H9 (cell line): ENCODE data around the gene C11orf71. TPM values are rescaled to one million over a fixed set of nuclear protein-coding genes. Genes with fewer than 3 reads are reported as not detected.

Experiments used
- DNase-seq: peaks from one replicate; pipeline ENCODE4 v3.0.0-alpha.2; 2017
- H2AFZ ChIP-seq: one replicate; pipeline ENCODE4 v1.6.1; 2013; ENCODE audit warnings: mild to moderate bottlenecking, low read length, control low read depth, moderate library complexity
- H2AK5ac ChIP-seq: 2 replicates; pipeline ENCODE4 v1.6.1; 2013; ENCODE audit warnings: low read length, control low read depth, mixed read lengths; ENCODE audit not compliant: insufficient read length
- H2BK120ac ChIP-seq: one replicate; pipeline ENCODE4 v1.6.1; 2013; ENCODE audit warnings: low read depth, mild to moderate bottlenecking, low read length, control low read depth, inconsistent platforms; ENCODE audit not compliant: poor library complexity, severe bottlenecking
- H2BK12ac ChIP-seq: 2 replicates; pipeline ENCODE4 v1.6.1; 2013; ENCODE audit warnings: low read length, control low read depth, mixed read lengths, low read depth; ENCODE audit not compliant: insufficient read length
- H2BK15ac ChIP-seq: 2 replicates; pipeline ENCODE4 v1.6.1; 2013; ENCODE audit warnings: low read depth, low read length, control low read depth
- H2BK20ac ChIP-seq: one replicate; pipeline ENCODE4 v1.6.1; 2013; ENCODE audit warnings: low read depth, mild to moderate bottlenecking, low read length, control low read depth, inconsistent platforms; ENCODE audit not compliant: poor library complexity, severe bottlenecking
- H2BK5ac ChIP-seq: 2 replicates; pipeline ENCODE4 v1.6.1; 2013; ENCODE audit warnings: low read length, control low read depth, mixed read lengths; ENCODE audit not compliant: insufficient read length
- H3K14ac ChIP-seq: 2 replicates; pipeline ENCODE4 v1.6.1; 2013; ENCODE audit warnings: low read length, control low read depth; ENCODE audit not compliant: insufficient read depth
- H3K18ac ChIP-seq: 2 replicates; pipeline ENCODE4 v1.6.1; 2013; ENCODE audit warnings: low read depth, mild to moderate bottlenecking, mixed read lengths, low read length, control low read depth; ENCODE audit not compliant: insufficient read length
- H3K23ac ChIP-seq: 2 replicates; pipeline ENCODE4 v1.6.1; 2013; ENCODE audit warnings: low read length, control low read depth, mixed read lengths, low read depth; ENCODE audit not compliant: insufficient read length
- H3K23me2 ChIP-seq: 2 replicates; pipeline ENCODE4 v1.6.1; 2013; ENCODE audit warnings: low read depth, mild to moderate bottlenecking, mixed read lengths, low read length, control low read depth; ENCODE audit not compliant: insufficient read length, poor library complexity, severe bottlenecking
- H3K27ac ChIP-seq: 2 replicates; pipeline ENCODE4 v1.5.1; 2013; ENCODE audit warnings: low read length, control low read depth, mixed read lengths, low read depth; ENCODE audit not compliant: insufficient read length
- H3K27me3 ChIP-seq: 2 replicates; pipeline ENCODE4 v1.6.1; 2013; ENCODE audit warnings: low read length, control low read depth, inconsistent platforms; ENCODE audit not compliant: insufficient read depth
- H3K4ac ChIP-seq: 2 replicates; pipeline ENCODE4 v1.6.1; 2013; ENCODE audit warnings: low read depth, mild to moderate bottlenecking, control low read depth, inconsistent platforms, low read length, moderate library complexity
- H3K4me1 ChIP-seq: 2 replicates; pipeline ENCODE4 v1.6.1; 2013; ENCODE audit warnings: low read length, control low read depth, inconsistent platforms; ENCODE audit not compliant: insufficient read depth
- H3K4me2 ChIP-seq: 2 replicates; pipeline ENCODE4 v1.6.1; 2013; ENCODE audit warnings: low read length, control low read depth, mixed read lengths; ENCODE audit not compliant: insufficient read length, insufficient read depth
- H3K56ac ChIP-seq: 2 replicates; pipeline ENCODE4 v1.6.1; 2013; ENCODE audit warnings: low read depth, mild to moderate bottlenecking, mixed read lengths, low read length, control low read depth; ENCODE audit not compliant: insufficient read length
- H3K79me1 ChIP-seq: 2 replicates; pipeline ENCODE4 v1.6.1; 2013; ENCODE audit warnings: low read depth, mild to moderate bottlenecking, moderate library complexity, low read length, control low read depth, inconsistent platforms; ENCODE audit not compliant: insufficient read depth, poor library complexity, severe bottlenecking
- H3K79me2 ChIP-seq: 2 replicates; pipeline ENCODE4 v1.6.1; 2013; ENCODE audit warnings: low read length, control low read depth, inconsistent platforms; ENCODE audit not compliant: insufficient read depth
- H3K9ac ChIP-seq: 2 replicates; pipeline ENCODE4 v1.6.1; 2013; ENCODE audit warnings: low read length, control low read depth, mixed read lengths; ENCODE audit not compliant: insufficient read length; ENCODE audit errors: extremely low read depth
- H3K9me3 ChIP-seq: one replicate; pipeline ENCODE4 v1.6.1; 2013; ENCODE audit warnings: low read depth, low read length, inconsistent platforms; ENCODE audit not compliant: control insufficient read depth
- H3T11ph ChIP-seq: one replicate; pipeline ENCODE4 v1.6.1; 2013; ENCODE audit warnings: mild to moderate bottlenecking, low read length, control low read depth, inconsistent platforms
- H4K20me1 ChIP-seq: one replicate; pipeline ENCODE4 v1.6.1; 2013; ENCODE audit not compliant: control insufficient read depth, insufficient read length, insufficient read depth
- H4K5ac ChIP-seq: 2 replicates; pipeline ENCODE4 v1.6.1; 2013; ENCODE audit warnings: low read depth, mild to moderate bottlenecking, mixed read lengths, low read length, control low read depth; ENCODE audit not compliant: insufficient read length
- H4K8ac ChIP-seq: replicated peaks from 2 replicates; pipeline ENCODE4 v1.6.1; 2013; ENCODE audit warnings: low read length, control low read depth, mixed read lengths, low read depth; ENCODE audit not compliant: insufficient read length
- H4K91ac ChIP-seq: 2 replicates; pipeline ENCODE4 v1.6.1; 2013; ENCODE audit warnings: low read depth, mild to moderate bottlenecking, moderate library complexity, mixed read lengths, low read length, control low read depth; ENCODE audit not compliant: insufficient read length
- H3K27ac Mint-ChIP-seq, 3 experiments: 2 replicates in 2 of 3; 3 replicates in 1 of 3; pipeline ENCODE4 v1.8.0; 2020 to 2021; ENCODE audit warnings: mixed read lengths in 3 of 3, mild to moderate bottlenecking in 1 of 3, moderate library complexity in 1 of 3
- H3K27me3 Mint-ChIP-seq: 2 replicates; pipeline ENCODE4 v1.8.0; 2021; ENCODE audit warnings: low read depth, mild to moderate bottlenecking, moderate library complexity, mixed read lengths
- H3K36me3 Mint-ChIP-seq, 3 experiments: 2 replicates in 2 of 3; 3 replicates in 1 of 3; pipeline ENCODE4 v1.8.0; 2020 to 2021; ENCODE audit warnings: low read depth in 3 of 3, mixed read lengths in 3 of 3; ENCODE audit not compliant: insufficient read depth in 1 of 3
- H3K4me1 Mint-ChIP-seq, 2 experiments: 2 replicates each; pipeline ENCODE4 v1.8.0; 2020; ENCODE audit warnings: mixed read lengths in 2 of 2
- H3K4me3 Mint-ChIP-seq, 2 experiments: 2 replicates in 1 of 2; 3 replicates in 1 of 2; pipeline ENCODE4 v1.8.0; 2020 to 2021; ENCODE audit warnings: mild to moderate bottlenecking in 2 of 2, mixed read lengths in 2 of 2, moderate library complexity in 1 of 2
- H3K9me3 Mint-ChIP-seq, 2 experiments: 2 replicates in 1 of 2; 3 replicates in 1 of 2; pipeline ENCODE4 v1.8.0; 2020; ENCODE audit warnings: mild to moderate bottlenecking in 2 of 2, mixed read lengths in 2 of 2, moderate library complexity in 1 of 2
- WGBS: extraction: QIAGEN DNeasy Blood & Tissue Kit; methylation state at CpG from one replicate; pipeline ENCODE4 v1.1.7; 2013; ENCODE audit warnings: missing lambda C conversion rate, low lambda C conversion rate, mixed read lengths; ENCODE audit not compliant: insufficient read length; ENCODE audit errors: extremely low coverage; 5-methylcytosine and 5-hydroxymethylcytosine counted together
- total RNA-seq: library from RNA; stranded (reverse); gene quantifications from 2 replicates; pipeline ENCODE4 v1.2.1, GENCODE V29; 2021
- TF ChIP-seq, protein P1 (sequence below): fragments of 200-600 bp; sonication (generic); conservative IDR thresholded peaks from 3 replicates; pipeline ENCODE4 v1.8.0; 2021; ENCODE audit warnings: antibody characterized with exemption, mild to moderate bottlenecking

Gene C11orf71
- total RNA-seq, 1 experiment from 2014 or later, result 3.5 TPM

- Histone ChIP-seq H3K23me2 (no peaks in the 10 kb centered on the region), H3K27me3 (no peaks in the 10 kb centered on the region), H2BK20ac (no peak overlapping the region), H3K4ac (no peak overlapping the region), H2BK12ac (no peak overlapping the region), H4K5ac (no peak overlapping the region), H3K9me3 (no peaks in the 10 kb centered on the region), H2BK15ac (no peak overlapping the region), H3K23ac (no peak overlapping the region), H2BK120ac (no peak overlapping the region), H3K4me1 (no peaks in the 10 kb centered on the region), H3K9ac (no peak overlapping the region), H4K8ac (no peak overlapping the region), H3K4me2 (no peak overlapping the region), H3K27ac (no peak overlapping the region), H3K56ac (no peak overlapping the region), H2BK5ac (no peak overlapping the region), H3K79me1 (no peaks in the 10 kb centered on the region), H3T11ph (no peak overlapping the region), H4K91ac (no peak overlapping the region), H4K20me1 (no peaks in the 10 kb centered on the region), H2AFZ (no peak overlapping the region), H3K14ac (no peak overlapping the region), H3K18ac (no peak overlapping the region), H2AK5ac (no peak overlapping the region), H3K79me2 (peaks cover 10% of the 10 kb centered on the region; the same call in 1 of the 2 replicates)
- H3K4me1 Mint-ChIP-seq, result 0 out of 4 replicates have a peak, but pooled peaks cover 0 to 9% of the 10 kb centered on the region in 2 experiments
- H3K36me3 Mint-ChIP-seq, result peaks cover 21 to 60% (median 48%) of the 10 kb centered on the region in 3 experiments; a peak in 6 of 7 replicates
- H3K27me3 Mint-ChIP-seq, result no peaks in the 10 kb centered on the region
- no peaks in the 10 kb centered on the region for H3K9me3 Mint-ChIP-seq
- H3K27ac Mint-ChIP-seq, result no peak overlapping the region
- no peak overlapping the region for H3K4me3 Mint-ChIP-seq
- WGBS, result no CpG with 5 or more reads among the region's 3 CpGs
- no peak for DNase-seq
- TF ChIP-seq, protein P1, sequence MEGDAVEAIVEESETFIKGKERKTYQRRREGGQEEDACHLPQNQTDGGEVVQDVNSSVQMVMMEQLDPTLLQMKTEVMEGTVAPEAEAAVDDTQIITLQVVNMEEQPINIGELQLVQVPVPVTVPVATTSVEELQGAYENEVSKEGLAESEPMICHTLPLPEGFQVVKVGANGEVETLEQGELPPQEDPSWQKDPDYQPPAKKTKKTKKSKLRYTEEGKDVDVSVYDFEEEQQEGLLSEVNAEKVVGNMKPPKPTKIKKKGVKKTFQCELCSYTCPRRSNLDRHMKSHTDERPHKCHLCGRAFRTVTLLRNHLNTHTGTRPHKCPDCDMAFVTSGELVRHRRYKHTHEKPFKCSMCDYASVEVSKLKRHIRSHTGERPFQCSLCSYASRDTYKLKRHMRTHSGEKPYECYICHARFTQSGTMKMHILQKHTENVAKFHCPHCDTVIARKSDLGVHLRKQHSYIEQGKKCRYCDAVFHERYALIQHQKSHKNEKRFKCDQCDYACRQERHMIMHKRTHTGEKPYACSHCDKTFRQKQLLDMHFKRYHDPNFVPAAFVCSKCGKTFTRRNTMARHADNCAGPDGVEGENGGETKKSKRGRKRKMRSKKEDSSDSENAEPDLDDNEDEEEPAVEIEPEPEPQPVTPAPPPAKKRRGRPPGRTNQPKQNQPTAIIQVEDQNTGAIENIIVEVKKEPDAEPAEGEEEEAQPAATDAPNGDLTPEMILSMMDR, result no peak
Observed at GRCh38 chr11:114447892-114448291, 47.6 kb upstream of the C11orf71 start.
